ENCODE results near the gene CNTN4.
"Not testable (repeated sequence)": the region's sequence is repeated elsewhere in the genome, so short reads cannot be mapped to it uniquely, and the experiment has no call there.

The CNTN4 gene

GRCh38 chr3:2985479-2985878, 886.8 kb downstream of the CNTN4 start:
- DNase-seq, result no peak

- DNase-seq, result no peak
Observed at GRCh38 chr3:2992534-2992933, 893.9 kb downstream of the CNTN4 start.

- not testable (repeated sequence) for DNase-seq
Observed at GRCh38 chr3:2993130-2993529, 894.5 kb downstream of the CNTN4 start.

- no peak for DNase-seq
Observed at GRCh38 chr3:2993736-2994135, 895.1 kb downstream of the CNTN4 start.

GRCh38 chr3:2995195-2995594, 896.5 kb downstream of the CNTN4 start:
- no peak for DNase-seq

- no peak for DNase-seq
Observed at GRCh38 chr3:3005146-3005744, 906.6 kb downstream of the CNTN4 start.

GRCh38 chr3:3013317-3014052, 914.8 kb downstream of the CNTN4 start:
- no peak for DNase-seq

GRCh38 chr3:3015185-3016089, 916.8 kb downstream of the CNTN4 start:
- DNase-seq, result peak; percentile 14

GRCh38 chr3:3016226-3016625, 917.6 kb downstream of the CNTN4 start:
- DNase-seq, result no peak

- DNase-seq, result no peak
Observed at GRCh38 chr3:3020209-3020608, 921.5 kb downstream of the CNTN4 start.

GRCh38 chr3:3023111-3023745, 924.6 kb downstream of the CNTN4 start:
- no peak for DNase-seq

- no peak for DNase-seq
Observed at GRCh38 chr3:3027976-3028567, 929.4 kb downstream of the CNTN4 start.

GRCh38 chr3:3031326-3031725, 932.7 kb downstream of the CNTN4 start:
- peak; percentile 16 for DNase-seq

- no peak for DNase-seq
Observed at GRCh38 chr3:3037156-3037555, 938.5 kb downstream of the CNTN4 start.

GRCh38 chr3:3038201-3038991, 939.7 kb downstream of the CNTN4 start:
- DNase-seq, result no peak

GRCh38 chr3:3053974-3054373, 955.3 kb downstream of the CNTN4 start:
- DNase-seq, result no peak

GRCh38 chr3:3059645-3060044, 961.0 kb downstream of the CNTN4 start:
- DNase-seq, result no peak

GRCh38 chr3:3064297-3064696, 965.6 kb downstream of the CNTN4 start:
- no peak for DNase-seq

- peak; percentile 71 for DNase-seq
Observed at GRCh38 chr3:3065876-3066275, 967.2 kb downstream of the CNTN4 start.

GRCh38 chr3:3066378-3066777, 967.7 kb downstream of the CNTN4 start:
- no peak for DNase-seq

- DNase-seq, result no peak
Observed at GRCh38 chr3:3066910-3067309, 968.2 kb downstream of the CNTN4 start.

Measured in fibroblast of skin of abdomen (primary cell).